Glomerular endothelial cell (primary cell): Measurements from ENCODE around the gene CCDC201. TPM values are rescaled to one million over a fixed set of nuclear protein-coding genes. Genes with fewer than 3 reads are reported as not detected.
"Not testable (repeated sequence)": the region's sequence is repeated elsewhere in the genome, so short reads cannot be mapped to it uniquely, and the experiment has no call there.

Experiments
- DNase-seq: peaks from one replicate; pipeline ENCODE4 v3.0.0-alpha.2; 2011; ENCODE audit warnings: low read depth, low spot score; ENCODE audit errors: extremely low read depth
- total RNA-seq: library from RNA; depleted of rRNA; stranded (reverse); fragments of >200 nt; gene quantifications from 2 replicates; pipeline ENCODE4 v1.2.3, GENCODE V29; 2015

The CCDC201 gene
- total RNA-seq, 1 donor from 2014 or later = not detected

DNA sequence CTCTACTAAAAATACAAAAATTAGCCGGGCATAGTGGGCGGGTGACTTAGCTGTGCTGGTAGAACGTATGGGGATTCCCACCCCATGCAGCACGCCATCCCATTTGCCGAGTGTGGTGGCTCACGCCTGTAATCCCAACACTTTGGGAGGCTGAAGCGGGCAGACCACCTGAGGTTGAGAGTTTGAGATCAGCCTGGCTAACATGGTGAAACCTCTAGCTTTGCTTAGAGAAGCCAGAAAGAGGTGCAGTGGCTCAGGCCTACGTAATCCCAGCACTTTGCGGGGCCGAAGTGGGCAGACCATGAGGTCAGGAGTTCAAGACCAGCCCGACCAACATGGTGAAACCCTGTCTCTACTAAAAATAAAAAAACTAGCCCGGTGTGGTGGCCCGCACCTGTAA is 45.2 kb downstream of the CCDC201 start:
- DNase-seq = not testable (repeated sequence)

DNA sequence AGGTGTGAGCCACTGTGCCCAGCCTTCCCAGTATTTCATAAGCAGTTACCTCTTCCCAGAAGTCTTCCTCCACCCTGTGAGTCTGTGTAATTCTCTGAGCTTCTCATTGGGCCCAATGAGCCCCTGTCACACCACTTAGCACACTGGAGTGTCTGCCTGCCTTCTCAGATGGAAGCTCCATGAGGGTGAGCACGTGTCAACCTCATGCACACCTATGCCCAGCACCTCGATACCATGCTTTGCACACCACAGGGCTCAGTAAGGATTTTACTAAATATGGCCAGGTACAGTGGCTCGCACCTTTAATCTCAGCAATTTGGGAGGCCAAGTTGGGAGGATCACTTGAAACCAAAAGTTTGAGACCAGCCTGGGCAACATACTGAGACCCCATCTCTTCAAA is 46.3 kb downstream of the CCDC201 start:
- not testable (repeated sequence) for DNase-seq

GRCh38 chr7:45818763-45819162 is 54.1 kb downstream of the CCDC201 start:
- DNase-seq = not testable (repeated sequence)

DNA sequence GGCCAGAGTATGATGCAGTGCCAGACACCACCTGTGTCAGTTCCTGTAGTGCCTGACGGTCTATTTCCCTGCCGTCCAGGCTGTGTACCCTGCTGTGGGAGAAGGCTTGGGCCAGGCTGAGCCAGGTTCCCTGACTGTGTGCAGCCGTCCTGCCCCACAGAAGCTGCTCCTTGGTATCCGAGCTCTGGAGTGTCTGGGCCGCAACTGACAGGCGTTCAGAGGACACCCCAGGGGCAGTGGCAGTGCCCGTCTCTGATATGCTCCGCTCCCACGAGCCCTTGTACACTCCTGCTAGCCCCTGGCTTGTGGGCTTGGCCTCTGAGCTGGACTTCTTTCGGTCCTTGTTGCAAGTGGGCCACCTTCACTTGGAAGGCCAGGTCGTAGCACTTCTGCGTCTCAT is 55.0 kb downstream of the CCDC201 start:
- DNase-seq = not testable (repeated sequence)

DNA sequence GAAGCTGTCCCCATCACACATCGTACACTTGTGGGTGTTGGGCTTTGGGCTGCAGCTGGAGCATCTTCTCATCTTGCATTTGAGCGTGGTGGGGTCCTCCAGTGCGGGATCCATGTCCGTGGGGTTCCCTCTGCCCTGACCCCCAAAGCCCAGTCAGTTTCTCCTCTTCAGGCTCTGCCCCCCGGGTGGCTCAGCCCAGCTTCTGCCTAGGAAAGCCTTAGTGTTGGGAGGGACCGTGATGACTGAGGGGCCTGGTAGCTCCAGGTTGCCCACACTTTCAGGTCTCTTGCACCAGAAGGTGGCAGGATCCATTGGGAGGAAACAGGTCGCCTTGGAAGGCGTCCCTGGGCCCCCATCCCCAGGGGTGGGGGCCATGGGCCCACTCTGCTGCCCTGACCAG is 55.9 kb downstream of the CCDC201 start:
- not testable (repeated sequence) for DNase-seq

- DNase-seq = not testable (repeated sequence)
These were observed 58.4 kb downstream of the CCDC201 start for GRCh38 chr7:45814216-45815118.

DNA sequence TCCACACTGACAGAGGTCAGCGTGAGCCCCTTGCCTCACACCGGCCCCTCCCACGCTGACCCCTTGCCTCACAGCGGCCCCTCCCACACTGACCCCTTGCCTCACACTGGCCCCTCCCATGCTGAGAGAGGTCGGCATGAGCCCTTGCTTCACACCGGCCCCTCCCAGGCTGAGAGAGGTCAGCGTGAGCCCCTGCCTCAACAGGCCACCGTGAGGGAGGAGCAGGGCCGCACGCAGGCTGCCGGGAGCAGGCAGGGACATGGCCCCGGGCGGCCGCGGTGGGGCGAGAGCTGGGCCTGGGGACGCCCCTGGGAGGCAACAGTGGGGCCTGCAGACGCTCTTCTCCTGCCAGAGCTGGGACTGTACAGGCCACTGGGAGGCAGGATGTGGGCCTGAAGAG is 59.1 kb downstream of the CCDC201 start:
- not testable (repeated sequence) for DNase-seq

DNA sequence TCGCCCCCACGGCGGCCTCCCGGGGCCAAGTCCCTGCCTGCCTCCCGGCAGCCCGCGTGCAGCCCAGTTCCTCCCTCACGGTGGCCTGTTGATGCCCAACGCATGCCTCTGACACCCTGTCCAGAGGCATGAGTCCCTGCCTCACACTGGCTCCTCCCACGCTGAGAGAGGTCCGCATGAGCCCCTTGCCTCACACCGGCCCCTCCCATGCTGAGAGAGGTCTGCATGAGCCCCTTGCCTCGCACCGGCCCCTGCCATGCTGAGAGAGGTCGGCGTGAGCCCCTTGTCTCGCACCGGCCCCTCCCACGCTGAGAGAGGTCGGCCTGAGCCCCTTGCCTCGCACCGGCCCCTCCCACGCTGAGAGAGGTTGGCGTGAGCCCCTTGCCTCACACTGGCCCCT is 59.9 kb downstream of the CCDC201 start:
- DNase-seq = no peak

GRCh38 chr7:45811652-45812234 is 61.1 kb downstream of the CCDC201 start:
- not testable (repeated sequence) for DNase-seq

DNA sequence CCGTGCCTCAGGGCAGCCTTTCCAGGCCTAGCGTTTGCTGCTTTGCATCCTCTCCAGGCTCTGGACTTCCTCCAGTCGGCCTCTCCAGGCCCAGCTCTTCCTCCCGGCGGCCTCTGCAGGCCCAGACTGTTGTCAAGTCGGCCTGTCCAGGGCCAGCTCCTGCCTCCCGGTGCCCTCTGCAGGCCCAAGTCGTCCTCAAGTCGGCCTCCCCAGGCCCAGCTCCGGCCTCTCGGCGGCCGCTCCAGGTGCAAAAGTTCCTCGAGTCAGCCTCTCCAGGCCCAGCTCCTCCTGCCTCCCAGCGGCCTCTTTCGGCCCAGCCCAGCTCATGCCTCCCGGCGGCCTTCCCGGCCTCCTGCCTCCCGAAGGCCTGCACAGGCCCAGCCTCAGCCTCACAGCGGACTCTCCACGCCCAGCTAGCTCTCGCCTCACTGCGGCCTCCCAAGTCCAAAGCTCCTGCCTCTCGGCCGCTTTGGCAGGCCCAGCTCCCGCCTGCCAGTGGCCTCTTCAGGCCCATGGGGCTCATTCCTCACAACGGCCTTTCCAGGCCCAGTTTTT is 62.4 kb downstream of the CCDC201 start:
- DNase-seq = not testable (repeated sequence)

Other genes starting within 250 kb of the CCDC201 start
- gene IGFBP1, start 15.4 kb upstream of the CCDC201 start, total RNA-seq = not detected in 2 replicates
- gene IGFBP3, start 48.2 kb upstream of the CCDC201 start, total RNA-seq = 49.0 and 247 TPM in 2 replicates